Measurements from ENCODE around the gene CPNE8. TPM values are rescaled to one million over a fixed set of nuclear protein-coding genes. Genes with fewer than 3 reads are reported as not detected.

CPNE8 gene
- polyA plus RNA-seq, 1 donor, result 13.5 TPM

- Histone ChIP-seq H3K27ac (ENCODE audit: low read length) (no peak overlapping the region), H3K9me3 (ENCODE audit: control insufficient read depth, low read depth, low read length) (no peaks in the 10 kb centered on the region), H3K4me1 (ENCODE audit: control insufficient read depth, insufficient read depth, low read length) (no peaks in the 10 kb centered on the region), H3K4me3 (ENCODE audit: low read length) (no peak overlapping the region), H3K36me3 (ENCODE audit: control insufficient read depth, insufficient read depth, low read length) (no peaks in the 10 kb centered on the region), H3K27me3 (ENCODE audit: control insufficient read depth, insufficient read depth, low read length) (no peaks in the 10 kb centered on the region)
- DNase-seq, result peak; percentile 68 to 73
- WGBS (ENCODE audit: insufficient coverage, low lambda C conversion rate), result 30% methylated on average over 1 of the region's 2 CpGs
Measured at GRCh38 chr12:38921025-38921677, 15.8 kb upstream of the CPNE8 start.

- H3K9me3 ChIP-seq (ENCODE audit: control insufficient read depth, low read depth, low read length), result no peaks in the 10 kb centered on the region
- DNase-seq, result no peak
- H3K4me1 ChIP-seq (ENCODE audit: control insufficient read depth, insufficient read depth, low read length), result no peaks in the 10 kb centered on the region
- H3K27me3 ChIP-seq (ENCODE audit: control insufficient read depth, insufficient read depth, low read length), result no peaks in the 10 kb centered on the region
- 87% methylated on average over 3 of the region's 5 CpGs for WGBS (ENCODE audit: insufficient coverage, low lambda C conversion rate)
- no peak overlapping the region for H3K4me3 ChIP-seq (ENCODE audit: low read length)
- H3K27ac ChIP-seq (ENCODE audit: low read length), result no peak overlapping the region
- no peaks in the 10 kb centered on the region for H3K36me3 ChIP-seq (ENCODE audit: control insufficient read depth, insufficient read depth, low read length)
Measured at GRCh38 chr12:38919191-38919590, 13.8 kb upstream of the CPNE8 start.

DNA sequence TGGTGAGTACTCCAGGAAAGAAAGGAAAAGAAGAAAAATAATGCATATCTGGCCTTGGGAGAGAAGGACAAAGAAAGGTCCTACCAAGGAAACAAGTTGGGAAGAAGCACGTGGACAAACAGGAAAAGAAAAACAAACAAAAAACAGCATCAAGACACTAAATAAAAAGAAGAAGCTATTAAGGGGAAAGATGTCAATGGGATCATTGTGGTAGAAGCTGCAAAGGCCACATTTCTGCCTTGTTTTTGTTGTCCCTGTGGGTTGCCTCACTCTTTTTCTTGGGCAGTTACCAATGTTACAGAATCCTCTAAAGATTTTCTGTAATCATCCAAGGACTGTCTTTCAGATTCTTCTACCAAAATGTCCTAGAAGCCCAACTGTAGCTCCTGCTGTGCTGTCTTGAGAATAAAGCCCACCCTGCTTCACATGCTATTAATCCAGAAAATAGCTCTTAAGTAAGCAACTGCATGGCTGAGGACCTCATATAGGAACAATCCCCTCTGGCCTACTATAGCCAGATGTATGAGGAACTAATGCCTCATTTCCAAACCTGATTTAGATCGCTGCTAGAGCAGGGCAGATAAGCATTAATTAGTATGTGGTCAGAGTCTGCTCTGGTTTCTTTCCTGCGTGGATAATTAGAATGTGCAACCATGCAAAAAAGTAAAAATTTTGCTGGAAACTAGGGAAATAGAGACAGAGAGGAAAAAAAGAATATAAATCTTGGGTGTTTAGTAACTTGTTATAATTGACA, 10.2 kb upstream of the CPNE8 start:
- no peaks in the 10 kb centered on the region for H3K27me3 ChIP-seq (ENCODE audit: control insufficient read depth, insufficient read depth, low read length)
- H3K4me3 ChIP-seq (ENCODE audit: low read length), result no peak overlapping the region
- no peaks in the 10 kb centered on the region for H3K36me3 ChIP-seq (ENCODE audit: control insufficient read depth, insufficient read depth, low read length)
- no peak overlapping the region for H3K27ac ChIP-seq (ENCODE audit: low read length)
- H3K4me1 ChIP-seq (ENCODE audit: control insufficient read depth, insufficient read depth, low read length), result no peaks in the 10 kb centered on the region
- no peak for DNase-seq
- 83% methylated on average over 2 of the region's 3 CpGs for WGBS (ENCODE audit: insufficient coverage, low lambda C conversion rate)
- no peaks in the 10 kb centered on the region for H3K9me3 ChIP-seq (ENCODE audit: control insufficient read depth, low read depth, low read length)

- Histone ChIP-seq H3K27me3 (ENCODE audit: control insufficient read depth, insufficient read depth, low read length) (no peaks in the 10 kb centered on the region), H3K36me3 (ENCODE audit: control insufficient read depth, insufficient read depth, low read length) (no peaks in the 10 kb centered on the region), H3K27ac (ENCODE audit: low read length) (no peak overlapping the region), H3K4me3 (ENCODE audit: low read length) (no peak overlapping the region), H3K9me3 (ENCODE audit: control insufficient read depth, low read depth, low read length) (no peaks in the 10 kb centered on the region), H3K4me1 (ENCODE audit: control insufficient read depth, insufficient read depth, low read length) (no peaks in the 10 kb centered on the region)
- DNase-seq, result no peak
- WGBS (ENCODE audit: insufficient coverage, low lambda C conversion rate), result no CpG with 5 or more reads among the region's 5 CpGs
Measured at GRCh38 chr12:38912116-38912515, 6.7 kb upstream of the CPNE8 start.

- Histone ChIP-seq H3K27ac (ENCODE audit: low read length) (no peak overlapping the region), H3K4me3 (ENCODE audit: low read length) (no peak overlapping the region), H3K27me3 (ENCODE audit: control insufficient read depth, insufficient read depth, low read length) (no peaks in the 10 kb centered on the region), H3K4me1 (ENCODE audit: control insufficient read depth, insufficient read depth, low read length) (no peaks in the 10 kb centered on the region), H3K9me3 (ENCODE audit: control insufficient read depth, low read depth, low read length) (no peaks in the 10 kb centered on the region), H3K36me3 (ENCODE audit: control insufficient read depth, insufficient read depth, low read length) (no peaks in the 10 kb centered on the region)
- DNase-seq, result no peak
- WGBS (ENCODE audit: insufficient coverage, low lambda C conversion rate), result 0% methylated on average over 1 of the region's 1 CpG
Measured at GRCh38 chr12:38911611-38912010, 6.2 kb upstream of the CPNE8 start.

GRCh38 chr12:38907201-38907923, 2.0 kb upstream of the CPNE8 start:
- H3K27me3 ChIP-seq (ENCODE audit: control insufficient read depth, insufficient read depth, low read length), result no peaks in the 10 kb centered on the region
- no peak for DNase-seq
- H3K9me3 ChIP-seq (ENCODE audit: control insufficient read depth, low read depth, low read length), result peaks cover 2% of the 10 kb centered on the region
- peaks cover 3% of the 10 kb centered on the region for H3K4me1 ChIP-seq (ENCODE audit: control insufficient read depth, insufficient read depth, low read length)
- no peak overlapping the region for H3K27ac ChIP-seq (ENCODE audit: low read length)
- WGBS (ENCODE audit: insufficient coverage, low lambda C conversion rate), result 95% methylated on average over 3 of the region's 6 CpGs
- H3K36me3 ChIP-seq (ENCODE audit: control insufficient read depth, insufficient read depth, low read length), result no peaks in the 10 kb centered on the region
- peak overlapping the region; percentile 65 for H3K4me3 ChIP-seq (ENCODE audit: low read length)

DNA sequence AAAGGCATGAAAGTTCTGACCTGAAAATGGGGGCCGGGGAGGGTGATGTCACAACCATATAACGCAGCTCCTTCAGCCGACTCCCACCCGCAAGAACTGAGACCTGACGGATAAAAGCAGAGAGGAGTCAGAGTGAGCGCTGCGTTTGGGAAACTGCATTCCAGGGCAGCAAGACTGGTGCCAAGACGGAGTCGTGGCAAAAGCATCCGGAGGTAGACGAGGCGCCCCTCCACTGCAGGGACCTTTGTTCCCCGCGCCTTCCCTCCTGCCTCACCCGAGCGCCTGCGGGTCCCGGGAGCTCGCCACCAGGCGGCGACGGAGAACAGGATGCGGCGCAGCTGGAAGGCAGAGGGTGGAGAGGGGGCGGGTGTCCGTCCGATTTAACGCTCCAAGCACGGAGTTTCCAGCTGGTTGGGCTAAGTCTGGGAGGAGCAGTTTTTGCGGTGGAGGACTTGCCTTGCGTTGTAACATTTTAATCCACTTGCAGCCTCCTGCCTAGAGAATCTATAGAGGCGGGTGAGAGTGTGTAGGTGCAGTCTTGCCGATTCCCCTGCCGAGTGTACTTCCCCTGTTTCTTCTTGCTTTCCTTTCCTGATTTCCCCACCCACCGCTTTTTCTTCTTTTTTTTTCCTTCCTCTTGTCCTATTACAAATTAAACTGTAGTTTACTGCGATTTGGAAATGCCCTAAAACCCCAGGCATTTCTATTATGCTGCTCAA, 1.2 kb upstream of the CPNE8 start:
- 0% methylated on average over 4 of the region's 36 CpGs for WGBS (ENCODE audit: insufficient coverage, low lambda C conversion rate)
- Histone ChIP-seq H3K4me1 (ENCODE audit: control insufficient read depth, insufficient read depth, low read length) (peaks cover 3% of the 10 kb centered on the region), H3K27ac (ENCODE audit: low read length) (peak overlapping the region; percentile 73), H3K4me3 (ENCODE audit: low read length) (peak overlapping the region; percentile 65), H3K27me3 (ENCODE audit: control insufficient read depth, insufficient read depth, low read length) (no peaks in the 10 kb centered on the region), H3K36me3 (ENCODE audit: control insufficient read depth, insufficient read depth, low read length) (no peaks in the 10 kb centered on the region), H3K9me3 (ENCODE audit: control insufficient read depth, low read depth, low read length) (peaks cover 2% of the 10 kb centered on the region)
- peak; percentile 88 to 92 for DNase-seq

GRCh38 chr12:38904537-38905479, 583 bp downstream of the CPNE8 start:
- no peaks in the 10 kb centered on the region for H3K27me3 ChIP-seq (ENCODE audit: control insufficient read depth, insufficient read depth, low read length)
- H3K36me3 ChIP-seq (ENCODE audit: control insufficient read depth, insufficient read depth, low read length), result no peaks in the 10 kb centered on the region
- H3K4me3 ChIP-seq (ENCODE audit: low read length), result peak overlapping the region; percentile 65
- 9% methylated on average over 6 of the region's 49 CpGs for WGBS (ENCODE audit: insufficient coverage, low lambda C conversion rate)
- DNase-seq, result peak; percentile 52 to 82
- H3K9me3 ChIP-seq (ENCODE audit: control insufficient read depth, low read depth, low read length), result peaks cover 2% of the 10 kb centered on the region
- H3K4me1 ChIP-seq (ENCODE audit: control insufficient read depth, insufficient read depth, low read length), result peaks cover 3% of the 10 kb centered on the region
- H3K27ac ChIP-seq (ENCODE audit: low read length), result peak overlapping the region; percentile 73

DNA sequence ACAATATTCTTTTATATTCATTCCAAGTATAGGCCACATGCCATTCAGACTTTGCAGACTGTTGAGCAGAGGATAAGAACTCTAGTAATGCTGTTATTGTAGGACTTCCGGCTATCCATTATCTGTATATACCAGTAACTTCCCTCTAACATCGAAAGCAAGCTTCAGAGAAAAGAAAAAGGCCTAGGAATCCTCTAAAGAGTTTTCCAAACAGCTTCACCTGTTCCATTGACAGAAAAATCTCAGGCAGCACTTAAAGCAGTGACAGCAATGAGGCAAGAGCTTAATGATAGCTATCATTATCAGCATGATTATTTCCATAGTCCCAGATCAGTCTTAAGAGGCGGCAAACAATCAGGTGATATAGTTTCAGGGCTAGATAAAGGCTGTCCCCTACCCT, 1.8 kb downstream of the CPNE8 start:
- no peak for DNase-seq

More for the DNA sequence above, 1.8 kb downstream of the CPNE8 start:
- Histone ChIP-seq H3K9me3 (ENCODE audit: control insufficient read depth, low read depth, low read length) (peaks cover 2% of the 10 kb centered on the region), H3K4me1 (ENCODE audit: control insufficient read depth, insufficient read depth, low read length) (peaks cover 3% of the 10 kb centered on the region), H3K27me3 (ENCODE audit: control insufficient read depth, insufficient read depth, low read length) (no peaks in the 10 kb centered on the region), H3K27ac (ENCODE audit: low read length) (no peak overlapping the region), H3K4me3 (ENCODE audit: low read length) (no peak overlapping the region), H3K36me3 (ENCODE audit: control insufficient read depth, insufficient read depth, low read length) (no peaks in the 10 kb centered on the region)
- no CpG with 5 or more reads among the region's 3 CpGs for WGBS (ENCODE audit: insufficient coverage, low lambda C conversion rate)

All from large intestine (tissue), 3 donors.